ENCODE data around the gene TUT4. TPM values are rescaled to one million over a fixed set of nuclear protein-coding genes. Genes with fewer than 3 reads are reported as not detected.

Gene TUT4
- total and polyA plus RNA-seq, 2 donors (not counting 3 experiments of a cell fraction or from before 2014, with no cell fraction given) = 24.7 to 41.2 TPM

DNA sequence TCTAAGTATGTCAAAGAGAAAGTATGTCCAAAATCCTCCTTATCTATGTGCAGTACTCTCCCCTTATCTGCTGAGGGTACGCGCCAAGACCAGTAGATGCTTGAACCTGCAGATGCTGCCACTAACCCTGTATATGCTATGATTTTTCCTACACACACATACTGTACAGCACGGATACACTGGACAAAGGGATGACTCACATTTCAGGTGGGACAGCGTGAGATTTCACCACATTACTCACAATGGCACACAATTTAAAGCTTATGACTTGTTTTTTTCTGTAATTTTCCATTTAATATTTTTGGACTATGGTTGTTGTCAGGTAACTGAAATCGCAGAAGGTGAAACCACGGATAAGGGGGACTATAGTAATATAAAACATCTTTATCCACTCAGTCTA, 152.8 kb downstream of the TUT4 start:
- Histone ChIP-seq H3K27ac (ENCODE audit: insufficient read depth, low read depth, low read length) (no peak overlapping the region), H3K9me3 (replicated peaks; ENCODE audit: control insufficient read depth, insufficient read depth, low read length) (no peaks in the 10 kb centered on the region), H3K9ac (replicated peaks; ENCODE audit: extremely low read depth, insufficient read depth, low read length) (no peak overlapping the region), H3K9me1 (replicated peaks; ENCODE audit: control insufficient read depth, extremely low read depth, insufficient read depth, low read length) (no peaks in the 10 kb centered on the region), H3K36me3 (ENCODE audit: control insufficient read depth in 2 of 2, extremely low read depth in 1 of 2, insufficient read depth in 2 of 2, low read length in 2 of 2) (peaks cover 0 to 4% of the 10 kb centered on the region in 2 experiments), H3K4me3 (replicated peaks in 1 of 3; ENCODE audit: insufficient read depth in 1 of 3, low read depth in 1 of 3, low read length in 3 of 3) (no peak overlapping the region), H3K27me3 (ENCODE audit: control insufficient read depth in 2 of 2, insufficient read depth in 2 of 2, low read length in 2 of 2) (no peaks in the 10 kb centered on the region), H3K4me2 (ENCODE audit: insufficient read depth, low read length) (no peak overlapping the region), H2AFZ (ENCODE audit: low read depth, low read length) (no peak overlapping the region), H4K20me1 (replicated peaks; ENCODE audit: control insufficient read depth, extremely low read depth, insufficient read depth, low read length) (no peaks in the 10 kb centered on the region), H3K4me1 (ENCODE audit: control insufficient read depth, extremely low read depth, insufficient read depth, low read length) (peaks cover 8% of the 10 kb centered on the region), H3K79me2 (ENCODE audit: control insufficient read depth, insufficient read depth, low read length) (peaks cover 15% of the 10 kb centered on the region)
- no peak for DNase-seq (ENCODE audit: low read depth, low spot score)
- POLR2A ChIA-PET = no interaction called here
- dilution Hi-C loops (cut with MboI; ENCODE audit: extremely low pct_ligation_motif_present, low sequenced_read_pairs) (no loop called here), intact Hi-C loops (cut with micrococcal nuclease) (loop anchor here (10.0 kb wide), 1 partner anchor 795 kb away; the partner anchor contains the start of gene CPT2)
- CTCF ChIA-PET = no interaction called here
- BruUV-seq (replicated peaks) = no TSS peak
- TF ChIP-seq JUN (IDR thresholded peaks at IDR 0.05; ENCODE audit: borderline replicate concordance, insufficient read depth, insufficient read length, low read depth) (no peak), FOS (IDR thresholded peaks at IDR 0.05; ENCODE audit: borderline replicate concordance, insufficient read depth, low read length) (no peak), MYC (IDR thresholded peaks at IDR 0.05; ENCODE audit: low read depth, low read length) (no peak), POLR2AphosphoS5 (IDR thresholded peaks at IDR 0.05; ENCODE audit: insufficient read depth, low read depth, low read length) (no peak), POLR2A (IDR thresholded peaks at IDR 0.05; ENCODE audit: low read depth, low read length) (no peak)
- TF ChIP-seq, protein P1, sequence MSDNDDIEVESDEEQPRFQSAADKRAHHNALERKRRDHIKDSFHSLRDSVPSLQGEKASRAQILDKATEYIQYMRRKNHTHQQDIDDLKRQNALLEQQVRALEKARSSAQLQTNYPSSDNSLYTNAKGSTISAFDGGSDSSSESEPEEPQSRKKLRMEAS (IDR thresholded peaks at IDR 0.05; ENCODE audit: insufficient read depth, insufficient read length) = no peak
- TF ChIP-seq, protein P2, sequence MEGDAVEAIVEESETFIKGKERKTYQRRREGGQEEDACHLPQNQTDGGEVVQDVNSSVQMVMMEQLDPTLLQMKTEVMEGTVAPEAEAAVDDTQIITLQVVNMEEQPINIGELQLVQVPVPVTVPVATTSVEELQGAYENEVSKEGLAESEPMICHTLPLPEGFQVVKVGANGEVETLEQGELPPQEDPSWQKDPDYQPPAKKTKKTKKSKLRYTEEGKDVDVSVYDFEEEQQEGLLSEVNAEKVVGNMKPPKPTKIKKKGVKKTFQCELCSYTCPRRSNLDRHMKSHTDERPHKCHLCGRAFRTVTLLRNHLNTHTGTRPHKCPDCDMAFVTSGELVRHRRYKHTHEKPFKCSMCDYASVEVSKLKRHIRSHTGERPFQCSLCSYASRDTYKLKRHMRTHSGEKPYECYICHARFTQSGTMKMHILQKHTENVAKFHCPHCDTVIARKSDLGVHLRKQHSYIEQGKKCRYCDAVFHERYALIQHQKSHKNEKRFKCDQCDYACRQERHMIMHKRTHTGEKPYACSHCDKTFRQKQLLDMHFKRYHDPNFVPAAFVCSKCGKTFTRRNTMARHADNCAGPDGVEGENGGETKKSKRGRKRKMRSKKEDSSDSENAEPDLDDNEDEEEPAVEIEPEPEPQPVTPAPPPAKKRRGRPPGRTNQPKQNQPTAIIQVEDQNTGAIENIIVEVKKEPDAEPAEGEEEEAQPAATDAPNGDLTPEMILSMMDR (IDR thresholded peaks at IDR 0.05; ENCODE audit: extremely low read depth in 1 of 2, insufficient read depth in 1 of 2, low read depth in 1 of 2, low read length in 2 of 2) = no peak
- FAIRE-seq = no peak

Measured in endothelial cell of umbilical vein (primary cell).